ENCODE data around the gene KLHL33.
A peak's percentile ranks its signal among the peaks of the same experiment; 100 is the strongest.
"Not testable (repeated sequence)": the region's sequence is repeated elsewhere in the genome, so short reads cannot be mapped to it uniquely, and the experiment has no call there.

KLHL33 gene

GRCh38 chr14:20435582-20436362 is at the start of gene KLHL33:
TSS of gene KLHL33 (minus strand) at chr14:20436166. CDS start at chr14:20435811, 355 bp downstream.
- DNase-seq, result peak; percentile 25 to 66 (median 56)

- no peak for DNase-seq
Measured at GRCh38 chr14:20482382-20482781, 46.4 kb upstream of the KLHL33 start.

- no peak for DNase-seq
Measured at GRCh38 chr14:20478894-20479293, 42.9 kb upstream of the KLHL33 start.

GRCh38 chr14:20477211-20477876 is 41.4 kb upstream of the KLHL33 start:
- DNase-seq, result no peak

- no peak for DNase-seq
Measured at GRCh38 chr14:20476776-20477175, 40.8 kb upstream of the KLHL33 start.

- DNase-seq, result no peak
Measured at GRCh38 chr14:20472536-20473169, 36.7 kb upstream of the KLHL33 start.

- DNase-seq, result peak in 2 of 3 experiments; percentile 56 to 66
Measured at GRCh38 chr14:20470603-20470901, 34.6 kb upstream of the KLHL33 start.

GRCh38 chr14:20469890-20470602 is 34.1 kb upstream of the KLHL33 start:
- peak; percentile 35 to 83 (median 73) for DNase-seq

GRCh38 chr14:20469242-20469889 is 33.4 kb upstream of the KLHL33 start, which contains the start of gene PNP:
TSS of gene PNP (plus strand) at chr14:20469406. CDS start at chr14:20469525, 119 bp downstream.
- DNase-seq, result peak; percentile 94 to 97 (median 97)

- DNase-seq, result no peak
Measured at GRCh38 chr14:20468764-20469241, 32.8 kb upstream of the KLHL33 start.

GRCh38 chr14:20461225-20462141 is 25.5 kb upstream of the KLHL33 start, which contains the start of gene PIP4P1:
TSS of gene PIP4P1 (minus strand) at chr14:20461434. CDS start at chr14:20461325, 109 bp downstream.
- peak; percentile 99 to 100 (median 100) for DNase-seq

- peak; percentile 67 to 85 (median 79) for DNase-seq
Measured at GRCh38 chr14:20460458-20461224, 24.7 kb upstream of the KLHL33 start.

GRCh38 chr14:20458031-20458789 is 22.2 kb upstream of the KLHL33 start:
- no peak for DNase-seq

- peak in 1 of 3 experiments; percentile 36 for DNase-seq
Measured at GRCh38 chr14:20456971-20457370, 21.0 kb upstream of the KLHL33 start.

GRCh38 chr14:20455355-20456300 is 19.7 kb upstream of the KLHL33 start:
- no peak for DNase-seq

GRCh38 chr14:20454516-20455354 is 18.8 kb upstream of the KLHL33 start, which contains the start of the genes APEX1 and OSGEP:
TSS of gene APEX1 (plus strand) at chr14:20455226. CDS start at chr14:20455646, 420 bp downstream.
TSS of gene OSGEP (minus strand) at chr14:20454812. CDS start at chr14:20454683, 129 bp downstream.
- peak; percentile 99 to 100 (median 100) for DNase-seq

- not testable (repeated sequence) for DNase-seq
Measured at GRCh38 chr14:20452831-20453230, 16.9 kb upstream of the KLHL33 start.
